HepG2 (cell line): Measurements from ENCODE around the gene TPRN. TPM values are rescaled to one million over a fixed set of nuclear protein-coding genes. Genes with fewer than 3 reads are reported as not detected.

ENCODE experiments used
- ARNT2 ChIP-seq: sonication (generic); formaldehyde crosslinking; IDR thresholded peaks from 2 replicates; pipeline ENCODE4 v1.8.0; 2022; ENCODE audit warnings: mild to moderate bottlenecking, low read depth, missing genetic modification reagents, moderate library complexity
- ASH2L ChIP-seq: fragments of 300-600, 200-600 bp; sonication (generic); IDR thresholded peaks from 2 replicates; pipeline ENCODE4 v1.7.0; 2017; ENCODE audit warnings: low read depth, mild to moderate bottlenecking, moderate library complexity, mixed read lengths, low read length; ENCODE audit not compliant: insufficient read length
- GATA4 ChIP-seq: sonication (generic); IDR thresholded peaks from 2 replicates; pipeline ENCODE4 v1.6.1; 2016; ENCODE audit warnings: antibody characterized with exemption, low read depth, borderline replicate concordance
- GPN1 ChIP-seq: sonication (generic); formaldehyde crosslinking; IDR thresholded peaks from 2 replicates; pipeline ENCODE4 v1.5.1; 2020; ENCODE audit warnings: missing genetic modification reagents, borderline replicate concordance
- HNRNPH1 ChIP-seq: fragments of 200-400 bp; formaldehyde crosslinking; optimal IDR thresholded peaks from 2 replicates; pipeline ENCODE3; 2017; ENCODE audit warnings: mild to moderate bottlenecking, low read depth, low read length
- HNRNPUL1 ChIP-seq: fragments of 200-400 bp; formaldehyde crosslinking; IDR thresholded peaks from 2 replicates; pipeline ENCODE4 v1.6.1; 2017; ENCODE audit warnings: low read depth, mild to moderate bottlenecking, low read length, moderate library complexity
- KLF13 ChIP-seq: sonication (generic); formaldehyde crosslinking; IDR thresholded peaks from 2 replicates; pipeline ENCODE4 v1.4.0; 2020; ENCODE audit warnings: mild to moderate bottlenecking, missing genetic modification reagents
- KLF15 ChIP-seq: sonication (generic); formaldehyde crosslinking; IDR thresholded peaks from 2 replicates; pipeline ENCODE4 v1.8.1; 2023; ENCODE audit warnings: borderline replicate concordance, mild to moderate bottlenecking, inconsistent platforms, missing genetic modification reagents, mixed read lengths
- MTA1 ChIP-seq: sonication (generic); formaldehyde crosslinking; IDR thresholded peaks from 2 replicates; pipeline ENCODE4 v1.4.0; 2020; ENCODE audit warnings: missing genetic modification reagents, mild to moderate bottlenecking, borderline replicate concordance
- NR1H2 ChIP-seq: sonication (generic); formaldehyde crosslinking; IDR thresholded peaks from 2 replicates; pipeline ENCODE4 v1.8.1; 2022; ENCODE audit warnings: low read depth, missing genetic modification reagents, borderline replicate concordance
- PAF1 ChIP-seq: IDR thresholded peaks from 2 replicates; pipeline ENCODE4 v1.6.1; 2016; ENCODE audit warnings: missing genetic modification reagents, missing compliant biosample characterization
- SNAPC2 ChIP-seq: sonication (generic); formaldehyde crosslinking; IDR thresholded peaks from 2 replicates; pipeline ENCODE4 v1.8.1; 2022; ENCODE audit warnings: mild to moderate bottlenecking, missing genetic modification reagents
- ZBTB3 ChIP-seq: sonication (generic); formaldehyde crosslinking; IDR thresholded peaks from 2 replicates; pipeline ENCODE4 v1.4.0; 2020; ENCODE audit warnings: low read depth, mild to moderate bottlenecking, moderate library complexity, missing genetic modification reagents, borderline replicate concordance
- ZBTB37 ChIP-seq: sonication (generic); formaldehyde crosslinking; IDR thresholded peaks from 2 replicates; pipeline ENCODE4 v1.4.0; 2020; ENCODE audit warnings: mild to moderate bottlenecking, missing genetic modification reagents
- ZFP1 ChIP-seq: IDR thresholded peaks from 2 replicates; pipeline ENCODE4 v1.6.1; 2016
- ZNF383 ChIP-seq: sonication (generic); formaldehyde crosslinking; IDR thresholded peaks from 2 replicates; pipeline ENCODE4 v1.4.0; 2020; ENCODE audit warnings: missing genetic modification reagents, mild to moderate bottlenecking, borderline replicate concordance
- ZNF770 ChIP-seq: sonication (generic); formaldehyde crosslinking; IDR thresholded peaks from 2 replicates; pipeline ENCODE4 v1.5.0; 2020; ENCODE audit warnings: mild to moderate bottlenecking, missing genetic modification reagents
- polyA plus RNA-seq, 8 experiments: library from polyadenylated mRNA; depleted of rRNA in 3 of 8; stranded (reverse) in 7 of 8; unstranded in 1 of 8; fragments of >200 nt; fragmentation: Illumina TruSeq in 4 of 8; extraction: Trizol in 4 of 8; gene quantifications; 2 replicates each; pipeline versions ENCODE4 v1.2.1 to v1.2.3, GENCODE V29; 2011 to 2016; ENCODE audit warnings: low read depth in 4 of 8, missing spikeins in 1 of 8, mixed read lengths in 1 of 8; ENCODE audit not compliant: insufficient read depth in 1 of 8
- total RNA-seq, 5 experiments: library from RNA; depleted of rRNA; stranded (reverse); fragments of >200 nt; fragmentation: Illumina TruSeq; extraction: Trizol; gene quantifications; 2 replicates each; pipeline ENCODE4 v1.2.3, GENCODE V29; 2016; ENCODE audit warnings: low read depth in 1 of 5
- TF ChIP-seq, protein P1 (sequence below): sonication (generic); formaldehyde crosslinking; IDR thresholded peaks from 2 replicates; pipeline ENCODE4 v1.4.0; 2020; ENCODE audit warnings: mild to moderate bottlenecking, missing genetic modification reagents
- TF ChIP-seq, protein P2 (sequence below): sonication (generic); formaldehyde crosslinking; IDR thresholded peaks from 2 replicates; pipeline ENCODE4 v1.8.0; 2023; ENCODE audit warnings: mild to moderate bottlenecking, missing genetic modification reagents
- TF ChIP-seq, protein P3 (sequence below): sonication (generic); formaldehyde crosslinking; IDR thresholded peaks from 2 replicates; pipeline ENCODE4; 2020; ENCODE audit warnings: missing genetic modification reagents, mild to moderate bottlenecking, borderline replicate concordance

TPRN gene
- total and polyA plus RNA-seq, 2 of the 13 experiments (the other 11 are each of a cell fraction or from before 2014, with no cell fraction given): 10.1 to 19.2 TPM

DNA sequence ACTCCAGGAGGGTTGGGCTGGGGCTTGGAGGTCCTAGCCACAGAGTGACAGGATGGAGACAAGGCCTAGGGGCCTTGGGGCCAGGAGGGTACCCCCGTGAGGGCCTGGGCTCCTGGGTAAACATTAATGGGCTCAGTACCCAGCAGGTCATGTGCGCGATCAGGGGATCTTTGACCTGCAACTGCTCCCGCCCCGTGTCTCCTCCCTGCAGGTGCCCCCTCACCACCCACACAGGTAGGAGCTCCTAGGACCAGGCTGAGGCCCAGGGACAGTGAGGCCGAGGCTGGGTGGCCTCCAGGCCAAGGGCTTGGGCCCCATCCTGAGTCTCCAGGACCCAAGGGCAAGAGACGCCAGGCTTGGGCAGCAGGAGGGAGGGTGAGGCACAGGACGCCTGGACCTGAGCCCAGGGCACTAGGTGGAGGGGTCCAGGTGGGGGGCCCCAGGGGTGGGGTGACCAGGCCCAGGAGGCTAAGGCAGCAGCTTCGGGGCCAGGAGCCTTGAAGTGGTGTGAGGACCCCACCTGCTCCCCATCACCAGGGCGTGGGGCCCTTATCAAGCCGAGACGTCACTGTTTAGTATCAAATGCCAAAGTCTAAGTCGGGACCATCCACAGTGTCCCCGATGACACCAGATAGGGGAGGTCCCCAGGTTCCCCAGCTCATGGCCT, 30.3 kb upstream of the TPRN start, which contains the start of gene SLC34A3 (continued):
- TF ChIP-seq ZNF383 (no peak), HNRNPH1 (peak; percentile 42), MTA1 (0 out of 2 replicates have a peak, but pooled peaks have one; percentile 22), ZBTB37 (CRISPR knock-in tag) (no peak), GPN1 (no peak), GATA4 (0 out of 2 replicates have a peak, but pooled peaks have one; percentile 6), PAF1 (CRISPR knock-in tag) (0 out of 2 replicates have a peak, but pooled peaks have one; percentile 7), ZBTB3 (no peak), HNRNPUL1 (no peak), ZNF770 (peak; percentile 74), KLF13 (CRISPR knock-in tag) (no peak), SNAPC2 (CRISPR knock-in tag) (0 out of 2 replicates have a peak, but pooled peaks have one; percentile 45), NR1H2 (CRISPR knock-in tag) (no peak), ZFP1 (CRISPR knock-in tag) (no peak), KLF15 (CRISPR knock-in tag) (no peak), ARNT2 (CRISPR knock-in tag) (0 out of 2 replicates have a peak, but pooled peaks have one; percentile 2), ASH2L (no peak)
- TF ChIP-seq, protein P1, sequence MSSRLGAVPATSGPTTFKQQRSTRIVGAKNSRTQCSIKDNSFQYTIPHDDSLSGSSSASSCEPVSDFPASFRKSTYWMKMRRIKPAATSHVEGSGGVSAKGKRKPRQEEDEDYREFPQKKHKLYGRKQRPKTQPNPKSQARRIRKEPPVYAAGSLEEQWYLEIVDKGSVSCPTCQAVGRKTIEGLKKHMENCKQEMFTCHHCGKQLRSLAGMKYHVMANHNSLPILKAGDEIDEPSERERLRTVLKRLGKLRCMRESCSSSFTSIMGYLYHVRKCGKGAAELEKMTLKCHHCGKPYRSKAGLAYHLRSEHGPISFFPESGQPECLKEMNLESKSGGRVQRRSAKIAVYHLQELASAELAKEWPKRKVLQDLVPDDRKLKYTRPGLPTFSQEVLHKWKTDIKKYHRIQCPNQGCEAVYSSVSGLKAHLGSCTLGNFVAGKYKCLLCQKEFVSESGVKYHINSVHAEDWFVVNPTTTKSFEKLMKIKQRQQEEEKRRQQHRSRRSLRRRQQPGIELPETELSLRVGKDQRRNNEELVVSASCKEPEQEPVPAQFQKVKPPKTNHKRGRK: no peak
- TF ChIP-seq, protein P2, sequence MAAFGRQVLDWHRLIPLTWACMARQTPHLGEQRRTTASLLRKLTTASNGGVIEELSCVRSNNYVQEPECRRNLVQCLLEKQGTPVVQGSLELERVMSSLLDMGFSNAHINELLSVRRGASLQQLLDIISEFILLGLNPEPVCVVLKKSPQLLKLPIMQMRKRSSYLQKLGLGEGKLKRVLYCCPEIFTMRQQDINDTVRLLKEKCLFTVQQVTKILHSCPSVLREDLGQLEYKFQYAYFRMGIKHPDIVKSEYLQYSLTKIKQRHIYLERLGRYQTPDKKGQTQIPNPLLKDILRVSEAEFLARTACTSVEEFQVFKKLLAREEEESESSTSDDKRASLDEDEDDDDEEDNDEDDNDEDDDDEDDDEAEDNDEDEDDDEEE: no peak
- TF ChIP-seq, protein P3, sequence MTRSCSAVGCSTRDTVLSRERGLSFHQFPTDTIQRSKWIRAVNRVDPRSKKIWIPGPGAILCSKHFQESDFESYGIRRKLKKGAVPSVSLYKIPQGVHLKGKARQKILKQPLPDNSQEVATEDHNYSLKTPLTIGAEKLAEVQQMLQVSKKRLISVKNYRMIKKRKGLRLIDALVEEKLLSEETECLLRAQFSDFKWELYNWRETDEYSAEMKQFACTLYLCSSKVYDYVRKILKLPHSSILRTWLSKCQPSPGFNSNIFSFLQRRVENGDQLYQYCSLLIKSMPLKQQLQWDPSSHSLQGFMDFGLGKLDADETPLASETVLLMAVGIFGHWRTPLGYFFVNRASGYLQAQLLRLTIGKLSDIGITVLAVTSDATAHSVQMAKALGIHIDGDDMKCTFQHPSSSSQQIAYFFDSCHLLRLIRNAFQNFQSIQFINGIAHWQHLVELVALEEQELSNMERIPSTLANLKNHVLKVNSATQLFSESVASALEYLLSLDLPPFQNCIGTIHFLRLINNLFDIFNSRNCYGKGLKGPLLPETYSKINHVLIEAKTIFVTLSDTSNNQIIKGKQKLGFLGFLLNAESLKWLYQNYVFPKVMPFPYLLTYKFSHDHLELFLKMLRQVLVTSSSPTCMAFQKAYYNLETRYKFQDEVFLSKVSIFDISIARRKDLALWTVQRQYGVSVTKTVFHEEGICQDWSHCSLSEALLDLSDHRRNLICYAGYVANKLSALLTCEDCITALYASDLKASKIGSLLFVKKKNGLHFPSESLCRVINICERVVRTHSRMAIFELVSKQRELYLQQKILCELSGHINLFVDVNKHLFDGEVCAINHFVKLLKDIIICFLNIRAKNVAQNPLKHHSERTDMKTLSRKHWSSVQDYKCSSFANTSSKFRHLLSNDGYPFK (CRISPR knock-in tag): 0 out of 2 replicates have a peak, but pooled peaks have one; percentile 58
